ENCODE measurements around the gene AKNA.

The AKNA gene

GRCh38 chr9:114308361-114308950, 79.3 kb downstream of the AKNA start:
- TF ChIP-seq CTCF (conservative IDR thresholded peaks at IDR 0.05) = no peak
- H3K27ac ChIP-seq = no peak overlapping the region

GRCh38 chr9:114307899-114308267, 79.9 kb downstream of the AKNA start:
- no peak overlapping the region for H3K27ac ChIP-seq
- TF ChIP-seq CTCF (conservative IDR thresholded peaks at IDR 0.05) = no peak

DNA sequence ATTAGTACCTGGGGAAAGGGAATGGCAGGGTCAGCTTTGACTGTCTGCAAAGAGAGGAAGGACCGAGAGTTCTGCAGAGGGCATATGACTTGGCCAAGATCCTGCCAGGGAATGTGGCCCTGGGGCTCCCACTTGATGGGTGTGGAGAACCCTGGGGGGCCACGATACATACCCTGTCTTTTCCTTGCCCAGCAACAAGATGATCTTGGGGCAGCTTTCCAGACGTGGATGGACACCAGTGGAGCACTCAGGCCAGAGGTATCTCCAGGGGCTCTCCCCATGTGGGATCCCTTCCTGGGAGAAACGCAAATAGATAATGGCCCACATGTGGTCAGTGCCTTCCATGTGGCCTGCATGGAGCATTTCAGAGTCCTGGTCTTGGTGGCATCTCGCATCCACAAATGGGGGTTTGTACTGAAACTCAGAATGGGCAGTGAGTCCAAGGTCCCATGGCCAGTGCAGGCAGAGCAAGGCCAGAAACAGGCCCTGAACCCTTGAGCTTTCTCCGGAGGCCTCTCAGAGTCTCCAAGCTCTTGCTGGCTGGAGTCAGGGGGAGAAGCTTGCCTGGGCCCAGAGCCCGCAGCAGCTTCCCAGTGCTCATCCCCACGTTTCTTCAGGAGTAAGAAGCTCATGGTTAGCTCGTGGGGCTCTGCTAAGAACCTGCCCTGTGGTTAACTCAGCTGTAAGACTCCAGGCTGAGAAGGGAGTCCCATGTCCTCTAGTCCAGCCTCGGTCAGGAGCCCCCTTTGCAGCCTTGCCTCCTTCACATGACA, 83.2 kb downstream of the AKNA start:
- TF ChIP-seq CTCF (conservative IDR thresholded peaks at IDR 0.05) = no peak
- peak overlapping the region; percentile 55 for H3K27ac ChIP-seq

GRCh38 chr9:114303977-114304376, 83.8 kb downstream of the AKNA start:
- no peak overlapping the region for H3K27ac ChIP-seq
- no peak for TF ChIP-seq CTCF (conservative IDR thresholded peaks at IDR 0.05)

GRCh38 chr9:114303571-114303970, 84.2 kb downstream of the AKNA start:
- TF ChIP-seq CTCF (conservative IDR thresholded peaks at IDR 0.05) = no peak

GRCh38 chr9:114302727-114303126, 85.1 kb downstream of the AKNA start:
- no peak overlapping the region for H3K27ac ChIP-seq
- no peak for TF ChIP-seq CTCF (conservative IDR thresholded peaks at IDR 0.05)

More at GRCh38 chr9:114303571-114303970, 84.2 kb downstream of the AKNA start:
- H3K27ac ChIP-seq = no peak overlapping the region

- H3K27ac ChIP-seq = no peak overlapping the region
- TF ChIP-seq CTCF (conservative IDR thresholded peaks at IDR 0.05) = no peak
Measured at GRCh38 chr9:114301798-114302565, 85.8 kb downstream of the AKNA start.
